Measurements from ENCODE around the gene ZNF217.

Gene ZNF217

DNA sequence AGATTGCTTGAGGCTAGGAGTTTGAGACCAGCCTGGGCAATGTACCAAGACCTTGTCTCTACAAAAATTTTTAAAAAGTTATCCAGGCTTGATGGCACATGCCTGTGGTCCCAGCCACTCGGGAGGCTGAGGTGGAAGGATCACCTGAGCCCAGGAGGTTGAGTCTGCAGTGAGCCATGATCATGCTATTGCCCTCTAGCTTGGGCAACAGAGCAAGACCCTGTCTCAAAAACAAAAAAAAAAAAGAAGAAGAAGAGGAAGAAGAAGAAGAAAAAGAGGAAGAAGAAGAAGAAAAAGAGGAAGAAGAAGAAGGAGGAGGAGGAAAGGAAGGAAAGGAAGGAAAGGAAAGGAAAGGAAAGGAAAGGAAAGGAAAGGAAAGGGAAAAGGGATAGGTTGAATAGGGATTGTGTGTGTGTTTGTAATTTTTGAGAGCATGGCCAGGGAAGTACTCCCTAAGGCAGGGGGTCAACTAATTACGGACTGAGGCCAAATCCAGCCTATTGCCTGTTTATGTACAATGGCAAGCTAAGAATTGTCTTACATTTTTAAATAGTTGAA, 43.0 kb upstream of the ZNF217 start:
- no peaks in the 10 kb centered on the region for H3K79me2 ChIP-seq (ENCODE audit: insufficient read depth, low read length)
- no peak overlapping the region for H2AFZ ChIP-seq (ENCODE audit: low read length)
- H3K4me1 ChIP-seq (ENCODE audit: insufficient read depth, low read length, poor library complexity, severe bottlenecking): peaks cover 29% of the 10 kb centered on the region
- TF ChIP-seq EZH2phosphoT487 (IDR thresholded peaks at IDR 0.05; ENCODE audit: borderline replicate concordance): no peak
- TF ChIP-seq, protein P1, sequence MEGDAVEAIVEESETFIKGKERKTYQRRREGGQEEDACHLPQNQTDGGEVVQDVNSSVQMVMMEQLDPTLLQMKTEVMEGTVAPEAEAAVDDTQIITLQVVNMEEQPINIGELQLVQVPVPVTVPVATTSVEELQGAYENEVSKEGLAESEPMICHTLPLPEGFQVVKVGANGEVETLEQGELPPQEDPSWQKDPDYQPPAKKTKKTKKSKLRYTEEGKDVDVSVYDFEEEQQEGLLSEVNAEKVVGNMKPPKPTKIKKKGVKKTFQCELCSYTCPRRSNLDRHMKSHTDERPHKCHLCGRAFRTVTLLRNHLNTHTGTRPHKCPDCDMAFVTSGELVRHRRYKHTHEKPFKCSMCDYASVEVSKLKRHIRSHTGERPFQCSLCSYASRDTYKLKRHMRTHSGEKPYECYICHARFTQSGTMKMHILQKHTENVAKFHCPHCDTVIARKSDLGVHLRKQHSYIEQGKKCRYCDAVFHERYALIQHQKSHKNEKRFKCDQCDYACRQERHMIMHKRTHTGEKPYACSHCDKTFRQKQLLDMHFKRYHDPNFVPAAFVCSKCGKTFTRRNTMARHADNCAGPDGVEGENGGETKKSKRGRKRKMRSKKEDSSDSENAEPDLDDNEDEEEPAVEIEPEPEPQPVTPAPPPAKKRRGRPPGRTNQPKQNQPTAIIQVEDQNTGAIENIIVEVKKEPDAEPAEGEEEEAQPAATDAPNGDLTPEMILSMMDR (conservative IDR thresholded peaks at IDR 0.05; ENCODE audit: low read length): no peak
- no peak overlapping the region for H3K4me2 ChIP-seq (ENCODE audit: low read depth, low read length, poor library complexity, severe bottlenecking)
- no peak overlapping the region for H3K4me3 ChIP-seq (ENCODE audit: low read length, poor library complexity, severe bottlenecking)
- H3K27me3 ChIP-seq (ENCODE audit: insufficient read depth, low read length, poor library complexity, severe bottlenecking): no peaks in the 10 kb centered on the region
- H3K9me3 ChIP-seq (ENCODE audit: insufficient read depth, low read depth, low read length): no peaks in the 10 kb centered on the region
- H4K20me1 ChIP-seq (ENCODE audit: insufficient read depth, low read length, poor library complexity, severe bottlenecking): no peaks in the 10 kb centered on the region
- peak overlapping the region; percentile 31 for H3K9ac ChIP-seq (ENCODE audit: low read depth, low read length, poor library complexity, severe bottlenecking)
- no peaks in the 10 kb centered on the region; the same call in 1 of the 2 replicates for H3F3A ChIP-seq (ENCODE audit: low read depth)
- H3K36me3 ChIP-seq (ENCODE audit: insufficient read depth, low read length): no peaks in the 10 kb centered on the region
- H3K9me2 ChIP-seq (replicated peaks; ENCODE audit: low read depth, low read length): no peaks in the 10 kb centered on the region

DNA sequence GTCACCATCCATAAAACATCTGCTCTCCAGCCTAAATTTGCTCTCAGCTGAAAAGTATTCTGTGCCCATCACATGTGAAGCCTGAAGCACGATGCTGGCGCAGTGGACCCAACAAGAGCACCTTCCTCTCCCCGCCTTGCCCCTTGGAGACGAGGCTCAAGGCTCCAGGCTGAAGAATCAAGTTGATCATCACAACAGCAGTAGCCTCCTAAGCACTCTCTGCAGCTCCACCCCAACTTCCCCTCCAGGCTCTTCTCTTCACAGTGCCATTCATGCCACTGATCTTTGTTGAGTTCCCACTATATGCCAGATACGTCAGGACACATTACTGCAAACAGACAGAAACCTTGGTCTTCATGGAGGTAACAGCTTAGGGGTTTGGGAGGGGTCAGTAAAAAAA, 41.6 kb upstream of the ZNF217 start:
- Histone ChIP-seq H2AFZ (ENCODE audit: low read length) (peak overlapping the region; percentile 76), H3K27me3 (ENCODE audit: insufficient read depth, low read length, poor library complexity, severe bottlenecking) (no peaks in the 10 kb centered on the region), H3K36me3 (ENCODE audit: insufficient read depth, low read length) (no peaks in the 10 kb centered on the region), H3K9me2 (replicated peaks; ENCODE audit: low read depth, low read length) (no peaks in the 10 kb centered on the region), H3K4me1 (ENCODE audit: insufficient read depth, low read length, poor library complexity, severe bottlenecking) (peaks cover 23% of the 10 kb centered on the region), H3K9me3 (ENCODE audit: insufficient read depth, low read depth, low read length) (no peaks in the 10 kb centered on the region), H3K4me2 (ENCODE audit: low read depth, low read length, poor library complexity, severe bottlenecking) (no peak overlapping the region), H3K79me2 (ENCODE audit: insufficient read depth, low read length) (no peaks in the 10 kb centered on the region), H3F3A (ENCODE audit: low read depth) (no peaks in the 10 kb centered on the region), H3K9ac (ENCODE audit: low read depth, low read length, poor library complexity, severe bottlenecking) (peak overlapping the region; percentile 3), H4K20me1 (ENCODE audit: insufficient read depth, low read length, poor library complexity, severe bottlenecking) (no peaks in the 10 kb centered on the region), H3K4me3 (ENCODE audit: low read length, poor library complexity, severe bottlenecking) (no peak overlapping the region)
- TF ChIP-seq EZH2phosphoT487 (IDR thresholded peaks at IDR 0.05; ENCODE audit: borderline replicate concordance): no peak
- TF ChIP-seq, protein P1 (conservative IDR thresholded peaks at IDR 0.05; ENCODE audit: low read length): no peak

DNA sequence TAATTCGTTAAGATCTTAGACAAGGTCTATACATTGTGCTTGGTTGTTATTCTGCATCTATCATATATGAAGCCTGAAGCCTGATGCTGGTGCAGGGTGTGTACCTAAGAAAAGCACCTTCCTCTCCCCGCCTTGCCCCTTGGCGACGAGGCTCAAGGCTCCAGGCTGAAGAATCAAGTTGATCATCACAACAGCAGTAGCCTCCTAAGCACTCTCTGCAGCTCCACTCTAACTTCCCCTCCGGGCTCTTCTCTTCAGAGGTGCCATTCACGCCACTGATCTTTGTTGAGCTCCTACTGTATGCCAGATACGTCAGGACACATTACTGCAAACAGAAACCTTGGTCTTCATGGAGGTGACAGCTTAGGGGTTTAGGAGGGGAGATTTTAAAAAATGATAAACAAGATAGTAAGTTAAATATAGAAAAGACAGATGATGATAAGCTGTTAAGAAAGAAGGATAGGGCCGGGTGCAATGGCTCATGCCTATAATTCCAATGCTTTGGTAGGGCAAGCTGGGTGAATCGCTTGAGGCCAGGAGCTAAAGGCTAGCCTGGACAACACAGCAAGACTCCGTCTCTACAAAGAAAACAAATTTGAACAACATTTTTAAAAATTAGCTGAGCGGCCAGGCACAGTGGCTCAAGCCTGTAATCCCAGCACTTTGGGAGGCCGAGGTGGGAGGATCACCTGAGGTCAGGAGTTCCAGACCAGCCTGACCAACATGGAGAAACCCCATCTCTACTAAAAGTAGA, 38.4 kb upstream of the ZNF217 start:
- Histone ChIP-seq H2AFZ (ENCODE audit: low read length) (no peak overlapping the region; the same call in 1 of the 2 replicates), H3K4me2 (ENCODE audit: low read depth, low read length, poor library complexity, severe bottlenecking) (no peak overlapping the region), H3K9ac (ENCODE audit: low read depth, low read length, poor library complexity, severe bottlenecking) (no peak overlapping the region), H3K27me3 (ENCODE audit: insufficient read depth, low read length, poor library complexity, severe bottlenecking) (no peaks in the 10 kb centered on the region), H3K79me2 (ENCODE audit: insufficient read depth, low read length) (no peaks in the 10 kb centered on the region), H3F3A (ENCODE audit: low read depth) (no peaks in the 10 kb centered on the region), H3K4me3 (ENCODE audit: low read length, poor library complexity, severe bottlenecking) (no peak overlapping the region), H3K9me3 (ENCODE audit: insufficient read depth, low read depth, low read length) (no peaks in the 10 kb centered on the region), H3K9me2 (replicated peaks; ENCODE audit: low read depth, low read length) (no peaks in the 10 kb centered on the region), H3K36me3 (ENCODE audit: insufficient read depth, low read length) (no peaks in the 10 kb centered on the region), H3K4me1 (ENCODE audit: insufficient read depth, low read length, poor library complexity, severe bottlenecking) (peaks cover 9% of the 10 kb centered on the region), H4K20me1 (ENCODE audit: insufficient read depth, low read length, poor library complexity, severe bottlenecking) (no peaks in the 10 kb centered on the region)
- no peak for TF ChIP-seq EZH2phosphoT487 (IDR thresholded peaks at IDR 0.05; ENCODE audit: borderline replicate concordance)
- TF ChIP-seq, protein P1 (conservative IDR thresholded peaks at IDR 0.05; ENCODE audit: low read length): no peak

All from Loucy (cell line).